ENCODE measurements around the gene IKBKE. TPM values are rescaled to one million over a fixed set of nuclear protein-coding genes. Genes with fewer than 3 reads are reported as not detected.

IKBKE gene
- total RNA-seq, 1 experiment from 2014 or later, result 12.6 TPM

DNA sequence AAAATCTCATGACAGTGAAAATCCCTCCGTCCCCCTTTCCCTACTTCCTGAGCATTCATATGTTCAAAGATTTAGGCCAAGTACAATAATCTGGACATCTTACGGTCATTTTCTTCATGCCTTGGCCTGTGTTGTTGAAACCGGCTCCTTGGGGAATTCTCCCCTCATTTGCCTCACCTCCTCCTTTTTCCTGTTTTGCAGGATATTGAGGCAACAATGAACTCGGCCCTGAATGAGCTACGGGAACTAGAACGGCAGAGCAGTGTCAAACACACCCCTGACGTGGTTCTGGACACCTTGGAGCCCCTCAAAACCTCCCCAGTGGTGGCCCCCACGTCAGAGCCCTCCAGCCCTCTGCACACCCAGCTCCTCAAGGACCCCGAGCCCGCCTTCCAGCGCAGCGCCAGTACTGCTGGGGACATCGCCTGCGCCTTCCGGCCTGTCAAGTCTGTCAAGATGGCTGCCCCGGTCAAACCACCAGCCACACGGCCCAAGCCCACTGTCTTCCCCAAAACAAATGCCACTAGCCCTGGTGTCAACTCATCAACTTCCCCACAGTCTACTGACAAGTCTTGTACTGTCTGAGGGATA is 9.3 kb upstream of the IKBKE start:
- Histone ChIP-seq H3K4me1 (replicated peaks) (peaks cover 8% of the 10 kb centered on the region), H3K9me3 (replicated peaks) (no peaks in the 10 kb centered on the region), H3K27ac (no peak overlapping the region), H3K27me3 (replicated peaks) (no peaks in the 10 kb centered on the region), H3K4me3 (no peak overlapping the region), H3K36me3 (peaks cover 51% of the 10 kb centered on the region)
- no peak for DNase-seq (ENCODE audit: low read depth in 1 of 2, low spot score in 2 of 2)

DNA sequence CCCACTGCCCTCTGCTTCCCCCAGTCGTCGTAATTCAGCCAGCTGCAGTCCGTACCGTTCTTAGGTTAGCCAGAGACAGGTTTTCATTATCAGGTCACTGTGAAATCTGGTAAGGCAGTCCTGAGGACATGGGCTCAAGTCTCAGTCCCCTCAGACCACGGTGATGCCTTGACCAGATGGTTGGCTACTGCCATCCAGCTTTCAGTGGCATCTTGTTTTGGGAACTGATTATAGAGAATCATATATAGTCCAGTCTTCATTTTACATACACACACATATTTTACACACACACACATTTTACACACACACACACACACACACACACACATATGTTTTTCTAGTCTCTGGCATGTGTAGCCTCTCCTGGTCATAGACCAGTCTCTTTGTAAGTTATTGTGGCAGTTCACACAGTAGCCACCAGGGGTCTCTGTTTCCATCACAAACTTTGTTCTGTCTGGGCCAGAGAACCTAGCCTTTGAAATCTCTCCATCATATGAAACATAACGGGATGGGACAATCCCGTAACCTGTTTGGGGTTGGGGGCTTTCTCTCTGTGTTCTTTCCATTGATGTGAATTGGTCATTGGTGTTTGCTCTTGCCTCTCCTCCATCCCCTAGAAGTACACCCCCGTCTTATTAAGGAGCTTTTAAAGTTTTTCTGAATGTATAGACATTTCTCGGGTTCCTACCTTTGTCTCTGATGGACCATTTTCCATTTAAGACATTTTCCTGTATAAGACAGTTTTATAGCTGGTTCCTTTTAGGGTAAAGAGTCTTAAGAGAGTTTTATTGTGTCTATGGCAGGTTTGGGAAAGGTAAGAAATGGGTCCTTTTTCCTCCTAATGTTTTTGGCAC is 8.4 kb upstream of the IKBKE start:
- peaks cover 6% of the 10 kb centered on the region for H3K4me1 ChIP-seq (replicated peaks)
- no peaks in the 10 kb centered on the region for H3K27me3 ChIP-seq (replicated peaks)
- peak; percentile 58 to 69 for DNase-seq (ENCODE audit: low read depth in 1 of 2, low spot score in 2 of 2)
- no peaks in the 10 kb centered on the region for H3K9me3 ChIP-seq (replicated peaks)
- no peak overlapping the region for H3K4me3 ChIP-seq
- no peak overlapping the region for H3K27ac ChIP-seq
- H3K36me3 ChIP-seq, result peaks cover 44% of the 10 kb centered on the region

DNA sequence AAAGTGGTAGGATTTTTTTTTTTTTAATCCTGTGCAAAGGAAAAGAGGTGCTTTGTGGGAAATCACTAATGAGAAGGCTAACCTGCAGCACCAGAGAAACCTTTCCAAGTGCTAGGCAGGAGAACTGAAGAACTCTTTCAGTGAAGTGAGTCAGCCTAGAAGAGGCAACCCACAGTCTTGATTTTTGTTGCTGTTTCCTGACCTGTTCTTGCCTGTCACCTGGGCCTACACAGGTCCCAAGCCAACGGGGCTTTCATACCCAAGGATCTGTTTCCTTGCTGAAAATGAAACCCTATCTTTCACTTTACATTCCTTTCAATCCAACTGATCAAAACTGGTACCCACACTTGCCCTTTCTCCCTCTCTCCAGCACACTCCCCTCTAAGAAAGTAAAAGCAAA is 7.1 kb upstream of the IKBKE start:
- Histone ChIP-seq H3K27ac (no peak overlapping the region), H3K9me3 (replicated peaks) (no peaks in the 10 kb centered on the region), H3K27me3 (replicated peaks) (no peaks in the 10 kb centered on the region), H3K4me1 (replicated peaks) (no peaks in the 10 kb centered on the region), H3K36me3 (peaks cover 31% of the 10 kb centered on the region), H3K4me3 (no peak overlapping the region)
- DNase-seq (ENCODE audit: low read depth in 1 of 2, low spot score in 2 of 2), result no peak

DNA sequence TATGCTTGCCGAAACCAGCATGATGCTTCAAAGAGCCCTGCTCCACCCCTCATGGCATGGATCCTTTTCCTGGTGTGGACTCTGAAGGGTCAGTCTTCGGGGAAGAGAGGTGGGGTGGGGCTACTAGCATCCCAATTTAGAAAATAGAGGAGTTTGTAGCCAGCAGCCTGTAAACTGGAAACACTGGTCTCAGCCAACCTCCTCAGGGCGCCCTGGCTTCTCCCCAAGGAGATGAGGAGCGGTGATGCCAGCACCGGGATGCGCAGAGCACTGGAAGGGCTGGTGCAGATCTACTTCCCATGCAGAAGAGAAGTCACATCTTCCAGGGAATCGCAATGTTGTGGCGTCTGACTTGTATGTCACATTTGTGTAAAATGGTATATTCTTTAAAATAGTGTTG is 6.4 kb upstream of the IKBKE start:
- no peak for DNase-seq (ENCODE audit: low read depth in 1 of 2, low spot score in 2 of 2)
- no peaks in the 10 kb centered on the region for H3K9me3 ChIP-seq (replicated peaks)
- H3K36me3 ChIP-seq, result peaks cover 24% of the 10 kb centered on the region
- no peak overlapping the region for H3K4me3 ChIP-seq
- H3K27me3 ChIP-seq (replicated peaks), result no peaks in the 10 kb centered on the region
- no peaks in the 10 kb centered on the region for H3K4me1 ChIP-seq (replicated peaks)
- no peak overlapping the region for H3K27ac ChIP-seq

DNA sequence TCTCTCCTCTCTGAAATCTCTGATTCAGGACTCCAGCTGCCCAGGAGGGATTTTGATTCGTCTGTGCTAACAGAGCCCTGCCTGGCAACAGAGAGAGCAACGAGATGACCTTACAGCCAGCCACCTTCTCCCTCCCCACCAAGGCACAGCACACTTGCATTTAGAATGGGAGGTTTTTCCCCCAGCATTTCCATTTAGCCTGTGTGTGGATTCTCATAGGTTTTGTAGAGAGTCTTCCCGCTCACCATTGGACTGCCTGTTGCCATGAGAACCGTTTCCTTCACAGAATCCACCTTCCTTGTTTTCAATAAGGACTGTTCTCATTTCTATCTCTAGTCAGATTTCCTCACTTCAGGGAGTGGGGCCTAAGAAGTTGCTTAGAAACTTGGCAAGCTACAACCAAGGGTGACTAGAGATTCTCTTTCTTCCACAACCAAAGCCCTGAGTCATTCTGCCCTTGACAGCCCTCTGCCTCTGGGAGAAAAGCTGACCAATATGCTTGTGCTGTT is 5.8 kb upstream of the IKBKE start:
- H3K36me3 ChIP-seq, result peaks cover 21% of the 10 kb centered on the region
- no peak overlapping the region for H3K27ac ChIP-seq
- no peak overlapping the region for H3K4me3 ChIP-seq
- no peaks in the 10 kb centered on the region for H3K9me3 ChIP-seq (replicated peaks)
- no peak for DNase-seq (ENCODE audit: low read depth in 1 of 2, low spot score in 2 of 2)
- peaks cover 4% of the 10 kb centered on the region for H3K4me1 ChIP-seq (replicated peaks)
- H3K27me3 ChIP-seq (replicated peaks), result no peaks in the 10 kb centered on the region

DNA sequence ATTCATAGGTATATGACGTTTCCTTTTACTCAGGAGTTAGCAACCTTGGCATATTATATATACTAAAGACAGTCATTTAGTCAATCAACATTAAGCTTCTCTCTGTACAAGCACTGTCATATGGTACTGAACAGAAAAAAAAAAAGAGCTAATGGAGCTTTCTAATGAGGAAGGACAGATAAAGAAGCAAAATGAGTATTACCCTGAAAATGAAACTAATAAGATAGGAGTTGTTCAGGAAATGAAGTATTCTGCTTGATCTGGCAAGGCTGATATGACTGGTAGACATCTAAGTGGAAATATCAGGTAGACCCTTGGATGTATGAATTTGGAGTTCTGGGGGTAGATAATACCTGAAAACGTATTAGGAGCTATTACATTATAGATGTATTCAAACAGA is 4.3 kb upstream of the IKBKE start:
- H3K27ac ChIP-seq, result no peak overlapping the region
- DNase-seq (ENCODE audit: low read depth in 1 of 2, low spot score in 2 of 2), result no peak
- H3K4me3 ChIP-seq, result no peak overlapping the region
- peaks cover 14% of the 10 kb centered on the region for H3K4me1 ChIP-seq (replicated peaks)
- peaks cover 21% of the 10 kb centered on the region for H3K36me3 ChIP-seq
- no peaks in the 10 kb centered on the region for H3K27me3 ChIP-seq (replicated peaks)
- no peaks in the 10 kb centered on the region for H3K9me3 ChIP-seq (replicated peaks)

DNA sequence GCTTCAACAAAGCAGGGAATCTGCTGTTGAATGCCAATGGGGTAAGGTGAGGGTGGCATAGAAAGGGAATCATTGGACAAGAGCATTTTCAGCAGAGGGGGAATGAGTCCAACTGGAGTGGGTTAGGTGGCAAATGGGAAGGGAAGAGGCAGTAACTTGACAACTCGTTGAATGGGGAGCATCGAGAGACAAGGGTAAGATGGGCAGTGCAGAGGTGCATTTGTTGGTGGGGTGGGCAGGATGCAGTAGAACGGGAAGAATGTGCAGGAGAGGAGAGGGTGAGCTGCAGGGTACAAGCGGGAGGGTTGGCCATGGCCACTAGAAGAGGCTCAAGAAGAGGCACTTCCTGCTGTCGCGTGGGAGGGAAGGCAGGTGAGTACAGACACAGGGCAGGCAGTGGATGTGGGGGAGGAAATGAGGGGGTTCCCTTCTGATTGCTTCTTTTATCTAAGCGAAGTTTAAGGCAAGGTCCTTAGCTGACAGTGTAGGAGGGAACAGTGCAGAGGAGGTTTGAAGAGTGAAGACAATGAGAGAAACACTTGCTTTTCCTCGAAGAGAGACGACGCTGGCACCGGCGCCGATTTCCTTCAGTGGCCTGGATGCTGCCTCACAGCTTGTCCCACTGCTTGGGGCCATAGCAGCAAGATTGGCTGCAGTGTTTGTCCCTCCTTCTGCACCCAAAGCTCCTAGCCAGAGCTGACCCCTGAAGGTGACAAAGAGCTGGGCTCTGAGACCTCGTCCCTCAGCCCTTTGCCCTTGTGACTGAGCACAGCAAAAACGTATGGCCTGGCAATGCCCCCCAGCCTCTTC is 3.2 kb upstream of the IKBKE start:
- Histone ChIP-seq H3K36me3 (peaks cover 12% of the 10 kb centered on the region), H3K9me3 (replicated peaks) (no peaks in the 10 kb centered on the region), H3K4me1 (replicated peaks) (peaks cover 24% of the 10 kb centered on the region), H3K4me3 (no peak overlapping the region), H3K27ac (no peak overlapping the region), H3K27me3 (replicated peaks) (no peaks in the 10 kb centered on the region)
- no peak for DNase-seq (ENCODE audit: low read depth in 1 of 2, low spot score in 2 of 2)

DNA sequence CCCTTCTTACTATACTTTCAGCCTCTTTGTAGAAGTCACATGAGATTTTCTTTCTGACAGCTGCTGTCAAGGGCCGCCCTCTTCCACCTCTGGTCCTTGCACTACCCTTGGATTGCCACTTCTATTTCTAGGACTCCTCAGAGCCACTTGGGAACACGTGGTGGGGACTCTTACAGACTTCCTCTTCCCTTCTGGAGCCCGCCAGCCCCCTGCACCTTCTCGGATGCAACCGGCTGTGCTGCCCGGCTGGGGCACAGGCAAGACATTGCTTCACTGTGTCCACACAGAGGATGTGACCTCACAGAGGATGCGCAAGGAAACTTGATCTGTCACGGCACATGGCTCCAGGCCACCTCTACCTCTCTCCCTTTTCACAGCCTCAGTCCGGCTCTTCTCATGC is 2.4 kb upstream of the IKBKE start:
- Histone ChIP-seq H3K9me3 (replicated peaks) (no peaks in the 10 kb centered on the region), H3K27me3 (replicated peaks) (no peaks in the 10 kb centered on the region), H3K4me3 (no peak overlapping the region), H3K36me3 (peaks cover 8% of the 10 kb centered on the region), H3K27ac (no peak overlapping the region), H3K4me1 (replicated peaks) (peaks cover 24% of the 10 kb centered on the region)
- DNase-seq (ENCODE audit: low read depth in 1 of 2, low spot score in 2 of 2), result no peak

DNA sequence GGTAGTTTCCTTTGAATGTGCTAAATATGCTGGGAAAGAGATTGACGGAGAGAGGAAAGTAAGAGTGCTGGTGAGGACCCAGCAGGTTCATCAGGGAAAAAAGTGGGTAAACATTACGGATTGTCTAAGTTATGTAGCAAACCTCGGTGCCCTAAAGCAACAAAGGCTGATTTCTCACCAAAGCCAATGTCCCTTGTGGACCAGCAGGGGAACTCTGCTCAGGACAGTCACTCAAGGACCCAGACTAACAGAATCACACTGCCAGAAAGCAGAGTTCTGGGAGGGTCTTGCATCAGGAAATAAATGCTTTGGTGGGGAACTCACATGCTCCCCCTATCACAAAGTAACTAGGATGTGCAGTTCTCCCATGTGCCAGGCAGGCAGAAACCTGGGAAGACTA is 1.7 kb upstream of the IKBKE start:
- Histone ChIP-seq H3K4me1 (replicated peaks) (peaks cover 24% of the 10 kb centered on the region), H3K36me3 (peaks cover 6% of the 10 kb centered on the region), H3K9me3 (replicated peaks) (no peaks in the 10 kb centered on the region), H3K4me3 (no peak overlapping the region), H3K27me3 (replicated peaks) (no peaks in the 10 kb centered on the region), H3K27ac (no peak overlapping the region)
- DNase-seq (ENCODE audit: low read depth in 1 of 2, low spot score in 2 of 2), result no peak

DNA sequence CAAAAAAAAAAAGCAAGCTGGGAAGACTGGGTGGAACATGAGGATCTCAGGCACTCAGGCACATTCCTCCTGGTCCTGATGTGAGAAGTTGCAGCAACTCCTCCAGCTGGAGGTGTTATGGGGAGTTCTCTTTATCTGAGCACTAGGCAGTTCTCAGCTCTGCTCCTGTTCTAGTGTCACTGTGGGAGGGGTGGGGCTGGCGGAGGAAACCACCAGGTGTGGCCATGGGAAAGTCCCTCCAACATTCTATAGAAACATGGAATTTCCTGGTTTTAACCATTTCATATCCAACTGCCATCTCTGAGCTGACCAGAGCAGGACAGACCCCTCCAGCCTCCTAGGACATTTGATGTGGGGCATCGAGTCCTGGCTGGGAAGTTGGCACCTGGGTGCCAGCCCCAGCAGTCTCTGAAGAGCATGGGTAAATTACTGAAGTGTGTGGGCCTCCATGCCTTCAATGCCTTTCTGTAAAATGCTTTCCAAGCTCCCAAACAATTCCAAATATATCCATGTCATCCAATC is 804 bp upstream of the IKBKE start:
- Histone ChIP-seq H3K27ac (no peak overlapping the region), H3K4me3 (no peak overlapping the region), H3K4me1 (replicated peaks) (peaks cover 24% of the 10 kb centered on the region), H3K9me3 (replicated peaks) (no peaks in the 10 kb centered on the region), H3K36me3 (peaks cover 4% of the 10 kb centered on the region; the same call in 1 of the 2 replicates), H3K27me3 (replicated peaks) (no peaks in the 10 kb centered on the region)
- DNase-seq (ENCODE audit: low read depth in 1 of 2, low spot score in 2 of 2), result no peak

DNA sequence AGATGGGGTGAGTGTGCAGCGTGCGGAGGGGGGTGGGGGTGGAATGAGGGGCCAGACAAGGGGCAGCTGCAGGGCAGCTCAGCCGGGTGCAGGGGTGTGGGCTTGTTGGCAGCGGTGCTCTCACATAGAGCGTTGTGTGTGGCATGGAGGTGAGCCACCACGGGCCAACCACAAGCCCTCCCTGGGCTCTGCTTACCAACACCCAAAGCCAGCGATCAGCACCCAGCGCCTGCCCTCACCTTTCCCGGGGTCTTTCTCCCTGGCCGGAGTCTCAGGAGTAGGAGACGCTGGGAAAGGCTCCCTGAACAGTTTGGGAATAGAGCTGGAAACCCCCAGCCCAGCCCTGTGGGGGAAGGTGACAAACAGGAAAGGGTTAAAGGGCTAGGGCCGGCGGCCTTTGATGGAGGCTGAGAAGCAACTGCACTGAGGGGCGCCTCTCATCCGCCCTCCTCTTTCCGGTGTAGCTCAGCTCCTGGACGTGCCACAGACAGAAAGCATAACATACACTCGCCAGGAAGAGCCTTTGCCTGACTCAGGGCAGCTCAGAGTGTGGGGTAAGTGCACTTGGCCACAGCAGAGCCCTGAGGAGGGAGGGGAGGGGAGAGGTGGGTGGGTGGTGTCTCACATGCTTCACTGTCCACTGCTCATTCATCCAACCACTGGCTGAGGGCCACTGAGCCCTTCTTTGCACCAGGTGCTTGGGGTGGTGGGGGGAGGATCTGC is 577 bp downstream of the IKBKE start:
- Histone ChIP-seq H3K9me3 (replicated peaks) (no peaks in the 10 kb centered on the region), H3K4me1 (replicated peaks) (peaks cover 24% of the 10 kb centered on the region), H3K27ac (no peak overlapping the region), H3K27me3 (replicated peaks) (no peaks in the 10 kb centered on the region), H3K36me3 (peaks cover 11% of the 10 kb centered on the region), H3K4me3 (peak overlapping the region; percentile 47)
- DNase-seq (ENCODE audit: low read depth in 1 of 2, low spot score in 2 of 2), result peak; percentile 53 to 68

DNA sequence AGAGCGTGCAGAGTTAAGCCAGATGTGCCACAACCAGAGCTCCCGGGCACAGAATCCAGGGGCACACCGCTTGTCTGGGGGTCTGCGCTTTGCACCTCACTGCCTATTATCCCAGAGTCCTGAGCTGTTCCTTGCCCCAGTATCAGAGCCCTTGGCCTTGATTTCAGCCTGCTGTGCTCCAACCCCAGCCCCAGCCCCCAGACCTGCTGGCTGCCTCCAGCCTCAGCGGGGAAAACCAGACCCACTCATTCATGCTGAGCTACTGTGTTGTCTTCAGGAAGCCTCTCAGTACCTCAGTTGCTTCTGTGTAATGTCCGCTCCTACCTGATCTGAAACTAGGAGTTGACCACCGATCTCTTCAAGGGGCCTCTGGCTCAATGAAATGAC is 1.1 kb downstream of the IKBKE start:
- peaks cover 24% of the 10 kb centered on the region for H3K4me1 ChIP-seq (replicated peaks)
- H3K27ac ChIP-seq, result no peak overlapping the region
- no peak for DNase-seq (ENCODE audit: low read depth in 1 of 2, low spot score in 2 of 2)
- H3K4me3 ChIP-seq, result peak overlapping the region; percentile 47
- no peaks in the 10 kb centered on the region for H3K9me3 ChIP-seq (replicated peaks)
- peaks cover 14% of the 10 kb centered on the region for H3K36me3 ChIP-seq
- H3K27me3 ChIP-seq (replicated peaks), result no peaks in the 10 kb centered on the region

DNA sequence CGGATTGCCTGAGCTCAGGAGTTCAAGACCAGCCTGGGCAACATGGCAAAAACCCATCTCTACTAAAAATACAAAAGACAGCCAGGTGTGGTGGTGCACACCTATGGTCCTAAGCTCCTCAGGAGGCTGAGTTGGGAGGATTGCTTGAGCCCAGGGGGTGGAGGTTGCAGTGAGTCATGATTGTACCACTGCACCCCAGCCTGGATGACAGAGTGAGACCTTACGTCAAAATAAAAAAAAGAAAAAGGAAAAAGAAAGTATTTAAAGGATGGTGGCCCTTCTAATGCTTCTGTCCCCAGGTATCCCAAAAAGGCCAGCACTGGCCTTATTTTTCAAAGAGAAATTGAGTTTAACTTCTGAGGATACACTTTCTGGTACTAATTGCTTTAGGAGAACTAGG is 1.7 kb downstream of the IKBKE start:
- peaks cover 16% of the 10 kb centered on the region for H3K36me3 ChIP-seq
- no peak for DNase-seq (ENCODE audit: low read depth in 1 of 2, low spot score in 2 of 2)
- no peak overlapping the region for H3K27ac ChIP-seq
- peaks cover 24% of the 10 kb centered on the region for H3K4me1 ChIP-seq (replicated peaks)
- no peak overlapping the region for H3K4me3 ChIP-seq
- H3K27me3 ChIP-seq (replicated peaks), result no peaks in the 10 kb centered on the region
- no peaks in the 10 kb centered on the region for H3K9me3 ChIP-seq (replicated peaks)
